NCI-H2107 treated with DMSO at 0.1 percent for 48 hours (cell line): Measurements from ENCODE around the gene EXOC8.
"Not testable (repeated sequence)": the region's sequence is repeated elsewhere in the genome, so short reads cannot be mapped to it uniquely, and the experiment has no call there.

Source experiments
- DNase-seq: peaks from one replicate; lab custom pipeline; 2025; ENCODE audit not compliant: unreplicated experiment; lab: John Stamatoyannopoulos, UW

Gene EXOC8

GRCh38 chr1:231354330-231355020 lies 16.8 kb upstream of the EXOC8 start:
- DNase-seq, result no peak

DNA sequence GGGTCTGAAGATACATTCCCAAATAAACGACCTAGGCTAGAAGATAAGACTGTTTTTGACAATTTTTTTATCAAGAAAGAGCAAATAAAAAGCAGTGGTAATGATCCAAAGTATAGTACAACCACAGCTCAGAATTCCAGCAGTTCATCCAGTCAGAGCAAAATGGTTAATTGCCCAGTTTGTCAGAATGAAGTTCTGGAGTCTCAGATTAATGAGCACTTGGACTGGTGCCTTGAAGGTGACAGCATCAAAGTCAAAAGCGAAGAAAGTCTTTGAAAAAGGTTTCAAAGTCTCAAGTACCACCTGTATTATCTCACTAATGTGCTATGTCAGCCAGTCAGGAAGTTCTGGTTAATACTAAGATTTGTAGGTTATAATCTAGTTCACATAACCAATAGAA lies 15.4 kb upstream of the EXOC8 start:
- no peak for DNase-seq

DNA sequence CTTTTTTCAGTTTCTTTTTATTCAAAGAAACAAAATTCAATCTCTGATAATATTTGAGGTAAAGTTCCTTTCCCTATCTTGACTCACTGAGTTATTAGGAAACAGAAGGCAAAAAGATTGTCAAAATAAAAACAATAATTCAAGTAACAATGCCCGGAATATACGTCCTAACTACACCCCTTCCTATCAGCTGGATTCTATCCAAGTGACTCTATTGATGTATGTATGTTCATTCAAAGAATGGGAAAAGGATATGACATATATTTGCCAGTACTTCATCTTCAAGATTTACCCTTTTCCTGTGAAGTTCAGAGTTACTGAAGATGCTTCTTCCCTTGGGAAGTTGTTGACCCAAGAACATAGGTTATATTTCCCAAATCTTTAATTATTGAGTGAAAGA lies 14.2 kb upstream of the EXOC8 start:
- DNase-seq, result no peak

DNA sequence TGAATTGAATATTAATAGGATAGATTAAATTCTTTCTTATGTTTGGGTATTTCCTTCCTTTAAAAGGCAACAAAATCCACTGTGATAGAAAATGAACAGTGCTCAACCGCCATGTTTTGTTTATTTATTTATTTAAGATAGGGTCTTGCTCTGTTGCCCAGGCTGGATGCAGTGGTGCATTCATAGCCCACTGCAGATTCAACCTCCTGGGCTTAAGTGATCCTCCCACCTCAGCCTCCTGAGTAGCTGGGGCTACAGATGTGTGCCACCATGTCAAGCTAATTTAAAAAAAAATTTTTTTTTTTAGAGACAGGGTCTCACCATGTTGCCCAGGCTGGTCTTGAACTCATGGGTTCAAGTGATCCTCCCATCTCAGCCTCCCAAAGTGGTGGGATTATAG lies 11.2 kb upstream of the EXOC8 start:
- not testable (repeated sequence) for DNase-seq

DNA sequence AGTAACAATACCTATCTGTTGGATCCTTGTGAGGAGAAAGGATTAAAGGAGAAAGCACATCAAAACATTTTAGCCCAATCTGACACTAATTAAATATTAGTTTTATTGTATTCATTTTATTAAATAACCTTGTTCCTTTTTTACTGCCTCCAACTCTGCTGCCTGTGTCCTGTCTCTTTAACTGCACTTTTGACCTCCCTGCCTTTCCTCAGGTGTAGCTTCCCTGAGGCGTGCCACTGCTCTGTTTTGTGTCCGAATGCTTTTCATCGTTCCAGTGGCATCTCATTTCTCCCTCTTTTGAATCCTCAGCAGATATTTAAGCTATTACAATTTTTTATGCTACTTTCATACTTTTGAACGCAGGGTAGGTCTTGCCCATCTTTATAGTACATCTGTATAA lies 10.8 kb upstream of the EXOC8 start:
- DNase-seq, result no peak

DNA sequence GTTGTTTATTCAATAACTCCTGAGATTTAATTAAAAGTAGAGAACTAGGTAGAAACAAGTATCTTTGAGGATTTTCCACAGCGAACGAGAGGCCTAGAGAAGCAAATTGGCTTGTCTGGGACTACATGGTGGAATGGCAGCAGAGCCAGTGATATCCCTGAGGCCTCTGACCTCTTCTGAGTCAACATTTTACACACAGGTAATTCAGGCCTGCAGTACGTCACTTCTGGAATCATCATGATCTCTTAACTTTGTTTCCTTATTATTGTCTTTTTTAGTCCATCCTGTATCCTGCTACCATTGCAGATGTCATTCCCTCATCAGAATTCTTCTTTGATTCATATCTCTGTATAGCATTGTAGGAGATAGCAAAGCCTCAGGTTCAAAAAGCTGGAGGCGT lies 10.3 kb upstream of the EXOC8 start:
- no peak for DNase-seq

DNA sequence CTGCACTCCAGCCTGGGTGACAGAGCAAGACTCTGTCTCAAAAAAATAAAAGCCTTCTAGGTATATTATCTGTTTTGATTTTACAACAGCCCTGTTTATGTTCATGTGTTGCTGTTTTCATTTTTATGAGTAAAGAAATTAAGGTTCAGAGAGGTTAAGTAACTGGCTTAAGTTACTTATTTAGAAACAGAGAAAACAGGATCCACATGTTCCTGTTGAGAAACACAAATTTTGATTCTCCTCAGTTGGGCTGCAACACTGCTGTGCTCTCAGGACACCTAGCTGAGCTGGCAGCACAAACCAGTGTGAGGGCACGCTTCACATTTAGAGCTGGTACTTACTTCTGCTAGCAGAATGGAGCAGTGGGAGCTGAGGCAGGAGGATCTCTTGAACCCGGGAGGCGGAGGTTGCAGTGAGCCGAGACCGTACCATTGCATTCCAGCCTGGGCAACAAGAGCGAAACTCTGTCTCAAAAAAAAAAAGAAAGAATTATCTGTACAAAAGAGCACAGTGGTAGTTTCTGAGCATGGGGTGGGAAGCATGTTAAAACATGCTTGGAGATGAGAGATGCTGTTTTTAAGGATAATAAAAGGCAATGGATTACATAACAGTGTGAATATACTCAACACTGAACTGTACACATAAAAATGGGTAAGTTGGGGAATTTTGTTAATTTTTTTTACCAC lies 2.8 kb upstream of the EXOC8 start:
- DNase-seq, result no peak

GRCh38 chr1:231338270-231339128 lies 847 bp upstream of the EXOC8 start, which contains the start of gene SPRTN:
Gene SPRTN, plus strand, starts transcription at chr1:231338293. Its CDS starts 91 bp downstream, at chr1:231338384.
- DNase-seq, result no peak

- no peak for DNase-seq
These were observed 595 bp downstream of the EXOC8 start for GRCh38 chr1:231337043-231337471.

DNA sequence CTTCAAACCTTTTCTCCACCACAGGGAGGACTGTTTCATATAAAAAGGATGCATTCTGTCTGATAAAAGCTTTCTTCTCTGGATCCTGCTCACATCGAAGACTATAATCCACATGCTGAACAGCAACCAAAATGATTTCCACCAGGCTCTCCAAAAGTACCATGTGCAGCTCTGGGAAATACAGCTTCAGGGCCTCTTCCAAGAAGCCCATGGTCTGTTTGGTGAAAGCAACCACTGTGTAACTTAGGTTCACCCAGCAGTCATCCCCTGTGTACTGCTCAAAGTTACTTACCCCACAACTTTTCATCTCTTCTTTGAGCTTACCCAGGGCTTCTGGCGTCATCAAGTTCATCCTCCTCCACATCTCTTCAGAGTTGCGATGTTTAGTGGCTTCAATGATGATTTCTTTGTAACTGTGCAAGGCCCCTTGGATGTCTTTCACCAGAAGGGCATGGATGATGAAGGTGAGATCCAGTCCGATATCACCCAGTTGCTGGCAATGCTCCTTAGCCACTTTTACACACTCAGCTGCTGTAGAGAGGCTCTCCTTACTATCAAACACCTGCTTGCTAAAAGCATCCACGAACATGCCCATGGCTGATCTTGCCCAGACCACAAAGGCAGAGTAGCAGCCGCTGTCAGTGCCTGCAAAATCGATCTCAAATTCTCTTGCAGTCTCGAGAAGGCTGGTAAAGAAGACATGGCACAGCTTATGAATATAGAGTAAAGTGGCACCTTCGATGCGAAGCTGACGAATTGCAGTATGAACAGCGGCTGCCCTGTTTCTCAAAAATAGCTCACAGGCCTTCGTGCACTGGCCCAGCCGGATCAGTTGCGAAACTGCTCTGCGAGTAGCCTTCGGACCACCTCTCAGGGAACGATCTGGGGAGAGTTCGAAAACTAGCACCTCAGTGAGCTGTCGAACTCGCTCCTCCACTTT lies 1.7 kb downstream of the EXOC8 start:
- peak; percentile 42 for DNase-seq

GRCh38 chr1:231334952-231335351 lies 2.7 kb downstream of the EXOC8 start:
- DNase-seq, result no peak

DNA sequence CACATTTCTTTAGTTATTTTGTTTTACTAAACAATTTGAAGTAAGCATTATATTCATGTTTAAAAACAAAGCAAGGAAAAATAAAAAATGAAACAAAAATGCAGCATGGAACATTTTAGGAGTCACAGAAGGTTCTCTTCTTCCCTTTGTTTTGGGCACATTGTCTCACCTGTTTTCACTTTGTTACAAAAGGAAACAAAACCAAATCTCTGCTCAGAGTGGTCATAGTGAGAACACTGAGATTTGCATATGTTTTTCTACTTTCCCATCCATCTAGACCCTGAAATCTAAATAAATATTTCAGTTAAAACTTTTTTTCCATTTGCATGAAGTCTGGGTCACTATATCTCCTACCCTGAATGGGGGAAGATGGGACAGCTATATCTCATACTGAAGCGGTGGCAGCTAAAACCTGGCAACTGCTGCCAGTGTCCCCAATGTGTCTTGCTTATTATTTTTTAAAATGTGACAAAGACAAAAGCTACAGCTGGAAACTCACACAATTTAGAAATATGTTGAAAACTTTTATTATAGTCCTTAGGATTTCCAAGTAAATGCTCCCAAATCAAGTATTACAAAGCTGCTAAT lies 3.5 kb downstream of the EXOC8 start:
- no peak for DNase-seq

DNA sequence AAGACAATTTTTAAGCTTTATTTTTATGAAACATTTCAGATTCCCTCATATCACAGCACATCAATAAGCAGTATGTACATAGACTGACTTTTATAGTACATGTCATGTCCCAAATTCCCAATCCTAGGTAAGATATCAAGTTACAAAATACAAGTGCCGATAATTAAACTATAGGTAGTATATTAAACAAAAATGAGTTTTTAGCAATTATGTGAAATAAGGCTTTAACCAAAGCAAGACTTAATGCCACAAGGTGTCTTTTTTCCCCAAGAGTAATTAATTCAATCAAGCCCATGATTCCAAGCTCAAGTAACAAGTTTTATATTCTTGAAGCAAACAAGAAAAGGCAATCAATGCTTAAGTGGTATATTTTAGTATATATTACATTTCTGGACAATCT lies 4.9 kb downstream of the EXOC8 start:
- no peak for DNase-seq

GRCh38 chr1:231329483-231329882 lies 8.2 kb downstream of the EXOC8 start:
- no peak for DNase-seq

DNA sequence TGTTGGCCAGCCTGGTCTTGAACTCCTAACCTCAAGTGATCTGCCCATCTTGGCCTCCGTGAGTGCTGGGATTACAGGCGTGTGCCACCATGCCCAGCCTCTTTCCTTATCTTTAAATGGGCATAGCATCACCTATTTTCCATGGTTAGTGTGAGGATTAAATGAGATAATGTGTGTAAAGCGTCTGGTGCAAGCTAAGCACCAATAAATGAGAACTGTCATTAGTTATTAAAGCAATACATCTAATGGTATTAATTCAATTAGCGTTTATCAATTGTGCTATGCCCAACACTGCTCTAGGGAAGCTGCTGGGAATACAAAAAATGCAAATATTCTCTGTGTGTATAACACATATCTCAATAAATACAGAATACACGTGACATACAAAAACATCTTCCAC lies 10.0 kb downstream of the EXOC8 start:
- DNase-seq, result no peak

- no peak for DNase-seq
These were observed 11.4 kb downstream of the EXOC8 start for GRCh38 chr1:231326248-231326647.

DNA sequence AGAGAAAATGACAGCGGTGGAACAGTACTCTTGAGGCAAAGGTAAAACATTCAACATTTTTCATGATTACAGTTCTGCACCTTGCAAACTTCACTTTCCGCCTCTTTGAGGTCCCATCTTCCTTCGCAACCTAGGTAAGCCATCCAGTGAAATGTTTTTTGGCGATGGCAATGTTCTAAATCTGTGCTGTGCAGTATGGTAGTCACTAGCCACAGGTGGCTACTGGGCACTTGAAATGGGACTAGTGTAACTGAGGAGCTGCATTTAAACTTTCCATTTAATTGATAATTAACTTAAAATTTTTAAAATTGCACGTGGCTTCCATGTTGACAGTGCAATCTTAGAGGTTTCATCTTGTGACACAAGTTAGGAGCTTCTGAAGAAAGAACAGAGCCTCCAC lies 13.0 kb downstream of the EXOC8 start:
- no peak for DNase-seq

DNA sequence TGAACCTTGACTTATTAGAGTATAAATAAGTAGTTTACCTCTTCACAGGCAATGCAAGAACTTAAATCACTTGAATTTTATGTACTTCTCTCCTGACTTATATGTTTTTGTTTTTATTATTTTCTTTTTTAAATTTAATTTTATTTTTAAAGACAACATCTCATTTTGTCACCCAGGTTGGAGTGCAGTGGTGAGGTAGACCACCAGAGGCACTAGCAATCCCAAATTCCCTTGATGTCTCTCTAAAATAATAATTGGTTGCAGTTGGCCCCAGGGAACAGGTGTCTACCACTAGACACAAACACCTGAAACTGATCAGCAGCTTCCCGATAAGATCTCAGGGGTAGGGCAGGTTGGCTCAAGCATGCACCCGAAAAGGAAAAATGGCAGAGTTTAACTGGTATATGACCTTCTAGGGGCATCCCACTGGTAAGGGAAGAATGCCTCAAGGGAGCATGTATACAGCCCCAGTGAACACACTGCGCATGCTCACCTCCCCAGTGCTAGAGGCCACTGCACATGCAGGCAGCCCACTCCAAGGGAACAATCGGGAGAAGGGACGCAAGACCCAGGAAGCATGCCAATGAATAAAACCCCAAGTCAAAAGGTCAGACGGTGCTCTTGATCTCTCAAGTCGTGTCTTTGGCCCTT lies 14.6 kb downstream of the EXOC8 start:
- DNase-seq, result no peak

DNA sequence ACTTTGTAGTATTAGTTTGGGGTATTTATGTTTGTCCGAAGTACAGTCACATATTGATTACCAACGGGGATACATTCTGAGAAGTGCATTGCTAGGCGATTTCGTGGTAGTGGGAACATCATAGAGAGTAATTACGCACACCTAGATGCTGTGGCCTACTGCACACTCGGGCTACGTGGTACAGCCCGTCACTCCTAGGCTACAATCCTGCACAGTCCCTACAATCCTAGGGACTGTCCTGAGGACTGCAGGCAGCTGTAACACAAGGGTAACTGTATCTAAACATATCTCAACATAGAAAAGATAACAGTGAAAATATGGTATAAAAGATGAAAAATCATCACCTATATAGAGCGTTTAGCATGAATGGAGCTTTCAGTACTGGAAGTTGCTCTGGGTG lies 18.6 kb downstream of the EXOC8 start:
- no peak for DNase-seq

DNA sequence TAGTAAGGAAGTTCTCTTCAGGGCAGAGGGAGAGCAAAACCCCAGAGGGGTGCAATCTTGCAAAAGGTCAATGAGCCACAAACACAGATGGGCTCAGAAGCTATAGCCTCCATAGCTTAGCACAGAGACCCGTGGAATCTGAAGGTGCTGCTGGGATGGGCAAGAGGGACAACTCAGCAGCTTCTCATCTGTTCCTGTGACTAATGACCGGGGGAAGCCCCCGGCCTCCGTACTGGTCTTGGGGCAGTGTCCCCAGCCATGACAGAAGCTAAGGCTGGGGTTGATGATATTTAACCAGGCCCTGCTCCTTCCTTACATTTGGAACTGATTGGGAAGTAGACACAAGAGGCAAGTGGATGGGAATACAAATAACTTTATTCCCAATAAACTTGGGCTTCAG lies 19.1 kb downstream of the EXOC8 start:
- DNase-seq, result no peak
